GM21717 (cell line): ENCODE results near the gene NR0B2.
"Not testable (repeated sequence)": the region's sequence is repeated elsewhere in the genome, so short reads cannot be mapped to it uniquely, and the experiment has no call there.

Experiments used
- ATAC-seq: cut with Tn5 transposase; IDR thresholded peaks from one replicate; pipeline ENCODE4 v1.9.1; 2021; ENCODE audit warnings: mild to moderate bottlenecking, moderate library complexity; ENCODE audit not compliant: unreplicated experiment

Gene NR0B2

GRCh38 chr1:26894263-26894662, 19.5 kb downstream of the NR0B2 start:
- no peak for ATAC-seq

GRCh38 chr1:26890467-26890796, 23.3 kb downstream of the NR0B2 start:
- peak; percentile 17 for ATAC-seq

- peak; percentile 85 for ATAC-seq
Measured at GRCh38 chr1:26889551-26890466, 24.0 kb downstream of the NR0B2 start, which contains the start of gene GPN2. Gene GPN2 (minus strand): TSS chr1:26890283. CDS start chr1:26890096, 187 bp downstream.

GRCh38 chr1:26888231-26888630, 25.5 kb downstream of the NR0B2 start:
- ATAC-seq = no peak

- ATAC-seq = no peak
Measured at GRCh38 chr1:26887125-26887524, 26.6 kb downstream of the NR0B2 start.

- no peak for ATAC-seq
Measured at GRCh38 chr1:26882696-26883463, 30.9 kb downstream of the NR0B2 start.

GRCh38 chr1:26881611-26882010, 32.2 kb downstream of the NR0B2 start:
- not testable (repeated sequence) for ATAC-seq

- ATAC-seq = no peak
Measured at GRCh38 chr1:26879793-26880192, 34.0 kb downstream of the NR0B2 start.

- ATAC-seq = no peak
Measured at GRCh38 chr1:26877326-26877725, 36.4 kb downstream of the NR0B2 start.

- no peak for ATAC-seq
Measured at GRCh38 chr1:26874896-26875295, 38.9 kb downstream of the NR0B2 start.

GRCh38 chr1:26873097-26873496, 40.7 kb downstream of the NR0B2 start:
- ATAC-seq = not testable (repeated sequence)

GRCh38 chr1:26864610-26865480, 48.9 kb downstream of the NR0B2 start:
- peak; percentile 86 for ATAC-seq

GRCh38 chr1:26863685-26864077, 50.1 kb downstream of the NR0B2 start:
- ATAC-seq = no peak

- ATAC-seq = no peak
Measured at GRCh38 chr1:26862781-26863684, 50.7 kb downstream of the NR0B2 start, which contains the start of gene SFN. Gene SFN (plus strand): TSS chr1:26863149. CDS start chr1:26863213, 64 bp downstream.

GRCh38 chr1:26861889-26862378, 51.8 kb downstream of the NR0B2 start:
- ATAC-seq = no peak
